OCI-LY7 (cell line): ENCODE measurements around the gene RNF213.

ENCODE experiments used
- EZH2phosphoT487 ChIP-seq: fragments of 200-600 bp; sonication (generic); IDR thresholded peaks from 2 replicates; pipeline ENCODE4 v1.6.1; 2018; ENCODE audit warnings: low read depth, borderline replicate concordance, mild to moderate bottlenecking, mixed run types, antibody characterized with exemption, low read length, moderate library complexity, mixed read lengths
- TF ChIP-seq, protein P1 (sequence below): fragments of 200-600 bp; sonication (generic); conservative IDR thresholded peaks from 2 replicates; pipeline ENCODE4 v1.5.1; 2014; ENCODE audit warnings: mild to moderate bottlenecking, antibody characterized with exemption, low read length, moderate library complexity, mixed read lengths

DNA sequence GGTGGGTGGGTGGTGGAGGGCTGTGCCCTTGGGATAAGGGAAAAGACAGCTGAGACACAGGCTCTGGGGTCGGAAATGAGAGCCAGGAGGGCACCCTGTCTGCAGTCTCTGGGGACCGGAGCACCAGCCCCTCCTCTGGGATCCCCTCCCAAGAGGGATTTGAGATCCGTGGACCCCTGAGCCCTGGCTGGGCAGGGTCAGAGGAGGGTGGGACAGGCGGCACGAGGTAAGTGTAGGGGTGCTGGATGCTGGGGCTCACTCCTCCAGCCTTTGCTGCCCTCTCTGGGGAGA lies 40.9 kb upstream of the RNF213 start:
- TF ChIP-seq, protein P1, sequence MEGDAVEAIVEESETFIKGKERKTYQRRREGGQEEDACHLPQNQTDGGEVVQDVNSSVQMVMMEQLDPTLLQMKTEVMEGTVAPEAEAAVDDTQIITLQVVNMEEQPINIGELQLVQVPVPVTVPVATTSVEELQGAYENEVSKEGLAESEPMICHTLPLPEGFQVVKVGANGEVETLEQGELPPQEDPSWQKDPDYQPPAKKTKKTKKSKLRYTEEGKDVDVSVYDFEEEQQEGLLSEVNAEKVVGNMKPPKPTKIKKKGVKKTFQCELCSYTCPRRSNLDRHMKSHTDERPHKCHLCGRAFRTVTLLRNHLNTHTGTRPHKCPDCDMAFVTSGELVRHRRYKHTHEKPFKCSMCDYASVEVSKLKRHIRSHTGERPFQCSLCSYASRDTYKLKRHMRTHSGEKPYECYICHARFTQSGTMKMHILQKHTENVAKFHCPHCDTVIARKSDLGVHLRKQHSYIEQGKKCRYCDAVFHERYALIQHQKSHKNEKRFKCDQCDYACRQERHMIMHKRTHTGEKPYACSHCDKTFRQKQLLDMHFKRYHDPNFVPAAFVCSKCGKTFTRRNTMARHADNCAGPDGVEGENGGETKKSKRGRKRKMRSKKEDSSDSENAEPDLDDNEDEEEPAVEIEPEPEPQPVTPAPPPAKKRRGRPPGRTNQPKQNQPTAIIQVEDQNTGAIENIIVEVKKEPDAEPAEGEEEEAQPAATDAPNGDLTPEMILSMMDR, result no peak
- TF ChIP-seq EZH2phosphoT487, result no peak
